CD4-positive, alpha-beta T cell (primary cell): Measurements from ENCODE around the gene RFC2. TPM values are rescaled to one million over a fixed set of nuclear protein-coding genes. Genes with fewer than 3 reads are reported as not detected.

ENCODE experiments used
- ATAC-seq: fragments of 200-7000 bp; cut with Tn5 transposase; one replicate; pipeline ENCODE4 v1.10.0; 2022; ENCODE audit warnings: mild to moderate bottlenecking; ENCODE audit not compliant: poor library complexity
- CTCF ChIA-PET: fragments of 350-600 bp; sonication (Branson Sonifier 250); formaldehyde crosslinking; loops from one replicate; lab custom pipeline; 2021; ENCODE audit warnings: antibody characterized with exemption, inconsistent platforms; lab: Charles Lee
- POLR2A ChIA-PET: fragments of 350-600 bp; sonication (Branson Sonifier 250); formaldehyde crosslinking; loops from one replicate; lab custom pipeline; 2021; ENCODE audit warnings: antibody characterized with exemption, inconsistent platforms; lab: Charles Lee
- DNase-seq, 14 experiments: peaks; one replicate each; pipeline ENCODE4 v3.0.0-alpha.2; 2013 to 2020; ENCODE audit warnings: mixed read lengths in 2 of 14
- H3K27ac ChIP-seq, 2 donors: one replicate each; pipeline versions ENCODE4 v1.5.1 to v1.7.0; 2013; ENCODE audit warnings: low read length in 2 of 2, low read depth in 1 of 2, mild to moderate bottlenecking in 1 of 2
- H3K27me3 ChIP-seq, 2 experiments: 1 replicate in 1 of 2; 2 replicates in 1 of 2; pipeline versions ENCODE4 v1.6.1 to v1.7.0; 2013; ENCODE audit warnings: low read length in 2 of 2, control low read depth in 1 of 2, mild to moderate bottlenecking in 1 of 2, moderate library complexity in 1 of 2; ENCODE audit not compliant: insufficient read depth in 2 of 2, control insufficient read depth in 1 of 2
- H3K36me3 ChIP-seq: one replicate; pipeline ENCODE4 v1.6.1; 2013; ENCODE audit warnings: low read length, control low read depth; ENCODE audit not compliant: insufficient read depth
- H3K4me1 ChIP-seq: one replicate; pipeline ENCODE4 v1.6.1; 2013; ENCODE audit warnings: low read length, control low read depth; ENCODE audit not compliant: insufficient read depth
- H3K4me3 ChIP-seq: one replicate; pipeline ENCODE4 v1.5.1; 2013; ENCODE audit warnings: mild to moderate bottlenecking, low read length, moderate library complexity
- H3K9me3 ChIP-seq, 2 experiments: 1 replicate in 1 of 2; 2 replicates in 1 of 2; pipeline versions ENCODE4 v1.6.1 to v1.7.0; 2013; ENCODE audit warnings: low read length in 2 of 2, mild to moderate bottlenecking in 2 of 2, control low read depth in 1 of 2, moderate library complexity in 1 of 2; ENCODE audit not compliant: control insufficient read depth in 1 of 2, insufficient read depth in 1 of 2
- H3K27ac Mint-ChIP-seq: one replicate; pipeline ENCODE4 v1.8.0; 2020; ENCODE audit warnings: mixed read lengths
- H3K27me3 Mint-ChIP-seq: one replicate; pipeline ENCODE4 v1.8.0; 2021; ENCODE audit warnings: mixed read lengths
- H3K36me3 Mint-ChIP-seq: one replicate; pipeline ENCODE4 v1.8.0; 2021; ENCODE audit warnings: low read depth, mixed read lengths
- H3K4me1 Mint-ChIP-seq: one replicate; pipeline ENCODE4 v1.8.0; 2021; ENCODE audit warnings: low read depth, mixed read lengths
- H3K4me3 Mint-ChIP-seq: one replicate; pipeline ENCODE4 v1.8.0; 2020; ENCODE audit warnings: mild to moderate bottlenecking, mixed read lengths
- H3K9me3 Mint-ChIP-seq: one replicate; pipeline ENCODE4 v1.8.0; 2020; ENCODE audit warnings: mixed read lengths
- intact Hi-C, 2 experiments: fragments of 100-400 bp; cut with DNase I in 1 of 2; cut with micrococcal nuclease in 1 of 2; formaldehyde crosslinking; loops; one replicate each; pipeline versions ENCODE4 v1.15.1 to v1.9.0; 2023 to 2025; cut with DNase I, micrococcal nuclease
- total RNA-seq, 174 experiments: library from RNA in 2 of 174; stranded (reverse) in 2 of 174; gene quantifications; one replicate each; pipeline ENCODE4 v1.2.3 and lab custom pipeline; 2021 to 2026
- TF ChIP-seq, protein P1 (sequence below): fragments of 200-600 bp; IDR thresholded peaks from one replicate; pipeline ENCODE4 v1.8.0; 2022; ENCODE audit warnings: antibody characterized with exemption, mild to moderate bottlenecking

The RFC2 gene
- total RNA-seq, 2 experiments from 2014 or later, result 8.5 to 9.6 TPM

DNA sequence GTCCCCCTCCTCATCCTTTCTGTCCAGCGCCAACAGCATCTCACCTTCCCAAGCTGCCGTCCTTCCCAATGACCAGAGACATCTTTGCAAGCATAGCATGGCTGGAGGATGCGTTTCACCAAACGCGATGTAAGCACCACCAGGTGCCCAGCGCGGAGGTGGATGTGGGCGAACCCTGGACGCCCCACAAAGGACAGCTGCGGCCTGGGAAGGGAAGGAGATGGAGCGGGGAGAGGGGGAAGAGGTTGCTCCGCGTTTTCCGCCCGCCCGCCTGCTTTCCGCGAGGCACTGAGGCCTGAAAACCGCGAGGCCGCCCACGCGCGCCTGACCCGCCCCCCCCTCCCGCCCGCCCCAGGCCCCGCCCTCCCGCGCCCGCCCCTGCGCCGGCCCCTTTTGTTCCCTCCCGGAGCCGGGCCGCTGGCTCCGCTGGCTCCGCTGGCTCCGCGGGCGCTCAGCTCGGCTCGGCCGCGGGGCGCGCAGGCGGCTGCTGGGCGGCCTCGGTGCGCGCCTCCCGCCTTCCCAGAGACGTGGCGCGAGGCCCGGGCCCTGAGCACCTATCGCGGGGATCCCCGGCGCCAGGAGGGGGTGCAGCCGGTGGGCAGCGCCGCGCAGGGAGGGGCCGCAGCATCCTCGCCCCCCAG is 34.9 kb upstream of the RFC2 start, which contains the start of gene CLIP2:
CLIP2 (plus strand) TSS at position 390 of the 641 bp plus-strand sequence. CDS start 28,140 bp downstream, outside the sequence.
- TF ChIP-seq, protein P1, sequence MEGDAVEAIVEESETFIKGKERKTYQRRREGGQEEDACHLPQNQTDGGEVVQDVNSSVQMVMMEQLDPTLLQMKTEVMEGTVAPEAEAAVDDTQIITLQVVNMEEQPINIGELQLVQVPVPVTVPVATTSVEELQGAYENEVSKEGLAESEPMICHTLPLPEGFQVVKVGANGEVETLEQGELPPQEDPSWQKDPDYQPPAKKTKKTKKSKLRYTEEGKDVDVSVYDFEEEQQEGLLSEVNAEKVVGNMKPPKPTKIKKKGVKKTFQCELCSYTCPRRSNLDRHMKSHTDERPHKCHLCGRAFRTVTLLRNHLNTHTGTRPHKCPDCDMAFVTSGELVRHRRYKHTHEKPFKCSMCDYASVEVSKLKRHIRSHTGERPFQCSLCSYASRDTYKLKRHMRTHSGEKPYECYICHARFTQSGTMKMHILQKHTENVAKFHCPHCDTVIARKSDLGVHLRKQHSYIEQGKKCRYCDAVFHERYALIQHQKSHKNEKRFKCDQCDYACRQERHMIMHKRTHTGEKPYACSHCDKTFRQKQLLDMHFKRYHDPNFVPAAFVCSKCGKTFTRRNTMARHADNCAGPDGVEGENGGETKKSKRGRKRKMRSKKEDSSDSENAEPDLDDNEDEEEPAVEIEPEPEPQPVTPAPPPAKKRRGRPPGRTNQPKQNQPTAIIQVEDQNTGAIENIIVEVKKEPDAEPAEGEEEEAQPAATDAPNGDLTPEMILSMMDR, result no peak
- Mint-ChIP-seq H3K4me1 (peaks cover 25% of the 10 kb centered on the region), H3K36me3 (no peaks in the 10 kb centered on the region), H3K9me3 (no peaks in the 10 kb centered on the region), H3K27ac (no peak within 1 kb of the TSS), H3K27me3 (peaks cover 4% of the 10 kb centered on the region), H3K4me3 (peak within 1 kb of the TSS; percentile 86)
- Histone ChIP-seq H3K4me1 (peaks cover 26% of the 10 kb centered on the region), H3K4me3 (peak within 1 kb of the TSS; percentile 58), H3K27me3 (no peaks in the 10 kb centered on the region), H3K36me3 (no peaks in the 10 kb centered on the region), H3K9me3 (no peaks in the 10 kb centered on the region), H3K27ac (no peak within 1 kb of the TSS)
- ChIA-PET POLR2A (interaction anchor here (1.3 to 2.3 kb wide), 2 partner anchors 20 to 111 kb away, joined by 4 to 19 read pairs; no protein-coding TSS in a partner anchor), CTCF (interaction anchor here (0.7 to 1.0 kb wide), 2 partner anchors 19 to 20 kb away, joined by 3 read pairs; no protein-coding TSS in a partner anchor)
- ATAC-seq, result peak; percentile 91
- intact Hi-C loops, result loop anchor here (1.0 to 2.0 kb wide), 3 partner anchors 20 to 114 kb away; partner anchors contain the start of genes RFC2 (in 2 of the 2) and EIF4H (in 1 of the 2)
- peak; percentile 61 to 89 (median 72) for DNase-seq

DNA sequence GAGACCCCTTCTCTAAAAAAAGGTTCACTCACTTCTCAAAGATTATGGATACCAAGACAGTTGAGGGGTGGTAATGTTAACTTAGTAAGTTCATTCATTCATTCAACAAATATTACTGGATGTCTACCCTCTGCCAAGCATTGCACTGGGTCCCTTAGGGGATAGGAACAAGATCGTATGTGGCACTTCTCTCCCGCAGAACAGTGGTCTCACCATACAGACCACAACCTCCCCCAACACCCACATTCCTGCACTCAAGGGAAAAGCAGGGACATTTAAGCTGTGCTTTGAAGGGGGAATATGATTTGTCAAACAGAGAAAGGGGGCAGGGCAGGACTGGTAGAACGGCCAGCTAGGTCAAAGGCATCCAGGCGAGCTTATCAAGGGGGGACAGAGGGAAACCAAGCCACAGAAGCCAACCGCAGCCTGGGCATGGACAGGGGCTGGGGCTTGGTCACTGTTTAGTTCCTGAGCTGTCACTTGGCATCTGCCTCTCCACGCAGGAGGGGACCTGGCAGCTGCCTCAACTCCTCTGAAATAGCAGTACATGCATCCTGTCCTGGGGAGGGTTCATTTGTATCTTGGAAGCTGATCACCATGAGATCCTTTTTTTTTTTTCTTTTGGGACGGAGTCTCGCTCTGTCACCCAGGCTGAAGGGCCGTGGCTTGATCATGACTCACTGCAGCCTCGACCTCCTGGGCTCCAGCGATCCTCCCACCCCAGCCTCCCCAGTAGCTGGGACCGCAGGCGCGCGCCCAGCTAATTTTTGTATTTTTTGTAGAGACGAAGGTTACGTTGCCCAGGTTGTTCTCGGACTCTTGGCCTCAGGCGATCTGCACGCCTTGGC is 34.1 kb upstream of the RFC2 start:
- H3K9me3 ChIP-seq, result no peaks in the 10 kb centered on the region
- H3K27me3 Mint-ChIP-seq, result peaks cover 4% of the 10 kb centered on the region
- H3K36me3 Mint-ChIP-seq, result no peaks in the 10 kb centered on the region
- no peak overlapping the region for H3K27ac ChIP-seq
- TF ChIP-seq, protein P1, result no peak
- ATAC-seq (no peak), DNase-seq (no peak)
- ChIA-PET CTCF (interaction anchor here (0.7 to 1.0 kb wide), 2 partner anchors 18 to 19 kb away, joined by 3 read pairs; no protein-coding TSS in a partner anchor), POLR2A (interaction anchor here (1.3 to 2.3 kb wide), 2 partner anchors 19 to 110 kb away, joined by 4 to 19 read pairs; no protein-coding TSS in a partner anchor)
- no peaks in the 10 kb centered on the region for H3K27me3 ChIP-seq
- H3K27ac Mint-ChIP-seq, result no peak overlapping the region
- H3K4me1 ChIP-seq, result peaks cover 26% of the 10 kb centered on the region
- peak overlapping the region; percentile 58 for H3K4me3 ChIP-seq
- H3K4me3 Mint-ChIP-seq, result peak overlapping the region; percentile 86
- no peaks in the 10 kb centered on the region for H3K36me3 ChIP-seq
- intact Hi-C loops, result loop anchor here in 1 of 2 experiments (1.0 to 2.0 kb wide), 2 partner anchors 18 to 113 kb away; partner anchors contain the start of gene EIF4H
- H3K9me3 Mint-ChIP-seq, result no peaks in the 10 kb centered on the region
- peaks cover 25% of the 10 kb centered on the region for H3K4me1 Mint-ChIP-seq

DNA sequence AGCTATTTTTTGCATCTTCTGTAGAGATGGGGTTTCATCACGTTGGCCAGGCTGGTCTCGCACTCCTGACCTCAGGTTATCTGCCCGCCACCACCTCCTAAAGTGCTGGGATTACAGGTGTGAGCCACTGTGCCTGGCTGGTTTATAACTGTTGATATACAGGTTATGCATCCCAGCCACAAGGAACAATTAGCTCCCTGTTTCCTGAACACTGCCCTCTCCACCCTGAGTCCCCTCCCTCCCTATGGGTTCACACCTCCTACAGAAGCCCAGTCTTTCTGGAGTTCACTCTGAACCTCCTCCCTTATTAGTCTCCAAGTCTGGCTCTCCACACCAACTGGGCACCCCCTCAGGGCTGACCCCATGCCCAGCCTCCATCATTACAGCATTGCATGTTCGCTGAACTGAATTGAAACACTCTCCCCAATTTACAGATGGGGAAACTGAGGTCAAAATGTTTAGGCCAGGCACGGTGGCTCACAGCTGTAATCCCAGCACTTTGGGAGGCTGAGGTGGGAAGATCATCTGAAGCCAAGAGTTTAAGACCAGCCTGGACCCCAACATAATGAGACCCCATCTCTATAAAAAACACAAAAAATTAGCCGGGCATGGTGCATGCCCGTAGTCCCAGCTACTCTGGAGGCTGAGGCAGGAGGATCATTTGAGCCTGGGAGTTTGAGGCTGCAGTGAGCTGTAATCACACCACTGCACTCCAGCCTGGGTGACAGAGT is 33.3 kb upstream of the RFC2 start:
- H3K9me3 Mint-ChIP-seq, result no peaks in the 10 kb centered on the region
- DNase-seq (no peak), ATAC-seq (no peak)
- H3K27me3 Mint-ChIP-seq, result peaks cover 4% of the 10 kb centered on the region
- no peaks in the 10 kb centered on the region for H3K36me3 Mint-ChIP-seq
- POLR2A ChIA-PET, result no interaction called here
- TF ChIP-seq, protein P1, result no peak
- CTCF ChIA-PET, result interaction anchor here (0.6 kb wide), 1 partner anchor 220 kb away, joined by 4 read pairs; no protein-coding TSS in a partner anchor
- no peaks in the 10 kb centered on the region for H3K36me3 ChIP-seq
- H3K4me1 ChIP-seq, result peaks cover 26% of the 10 kb centered on the region
- peak overlapping the region; percentile 86 for H3K4me3 Mint-ChIP-seq
- intact Hi-C loops, result loop anchor here in 1 of 2 experiments (1.0 to 2.0 kb wide), 2 partner anchors 17 to 113 kb away; partner anchors contain the start of gene EIF4H
- no peak overlapping the region for H3K27ac Mint-ChIP-seq
- H3K4me1 Mint-ChIP-seq, result peaks cover 25% of the 10 kb centered on the region
- H3K4me3 ChIP-seq, result no peak overlapping the region
- H3K9me3 ChIP-seq, result peaks cover 0 to 4% of the 10 kb centered on the region in 2 experiments
- no peak overlapping the region for H3K27ac ChIP-seq
- peaks cover 0 to 4% of the 10 kb centered on the region in 2 experiments for H3K27me3 ChIP-seq
